Neuronal stem cell (in vitro differentiated cells): ENCODE measurements around the gene ZNF496.

Experiments
- DNase-seq: peaks from one replicate; pipeline ENCODE4 v3.0.0-alpha.2; 2013; ENCODE audit warnings: low spot score
- H2AFZ ChIP-seq: one replicate; pipeline ENCODE4 v1.6.1; 2013; ENCODE audit warnings: mild to moderate bottlenecking, low read length, inconsistent platforms
- H2AK5ac ChIP-seq: 2 replicates; pipeline ENCODE4 v1.6.1; 2013; ENCODE audit warnings: low read depth, mild to moderate bottlenecking, inconsistent platforms, low read length, moderate library complexity, mixed read lengths
- H2BK120ac ChIP-seq: 2 replicates; pipeline ENCODE4 v1.6.1; 2013; ENCODE audit warnings: low read depth, mild to moderate bottlenecking, inconsistent platforms, low read length, moderate library complexity, mixed read lengths
- H2BK12ac ChIP-seq: one replicate; pipeline ENCODE4 v1.6.1; 2013; ENCODE audit warnings: low read length, inconsistent platforms
- H2BK15ac ChIP-seq: 2 replicates; pipeline ENCODE4 v1.6.1; 2013; ENCODE audit warnings: mild to moderate bottlenecking, low read length, inconsistent platforms, mixed read lengths
- H2BK5ac ChIP-seq: one replicate; pipeline ENCODE4 v1.6.1; 2013; ENCODE audit warnings: inconsistent platforms, mild to moderate bottlenecking, low read length, moderate library complexity
- H3K14ac ChIP-seq: one replicate; pipeline ENCODE4 v1.6.1; 2013; ENCODE audit warnings: low read length, inconsistent platforms
- H3K18ac ChIP-seq: 2 replicates; pipeline ENCODE4 v1.6.1; 2013; ENCODE audit warnings: low read length, inconsistent platforms
- H3K23ac ChIP-seq: 2 replicates; pipeline ENCODE4 v1.6.1; 2013; ENCODE audit warnings: low read depth, mild to moderate bottlenecking, mixed read lengths, low read length, inconsistent platforms; ENCODE audit not compliant: poor library complexity
- H3K27ac ChIP-seq: replicated peaks from 3 replicates; pipeline ENCODE4 v1.5.1; 2013; ENCODE audit warnings: low read length, inconsistent platforms
- H3K27me3 ChIP-seq, 3 experiments: 2 replicates each; pipeline ENCODE4 v1.6.1; 2013; ENCODE audit warnings: low read length in 3 of 3, mild to moderate bottlenecking in 2 of 3, inconsistent platforms in 1 of 3, low read depth in 1 of 3, mixed read lengths in 1 of 3, moderate library complexity in 1 of 3; ENCODE audit not compliant: control insufficient read depth in 3 of 3, insufficient read depth in 3 of 3
- H3K36me3 ChIP-seq, 2 donors: replicated peaks in 1 of 2; 2 replicates each; pipeline ENCODE4 v1.6.1; 2013; ENCODE audit warnings: low read length in 2 of 2; ENCODE audit not compliant: control insufficient read depth in 2 of 2, insufficient read depth in 2 of 2
- H3K4ac ChIP-seq: 2 replicates; pipeline ENCODE4 v1.6.1; 2013; ENCODE audit warnings: inconsistent platforms, mild to moderate bottlenecking, low read length, moderate library complexity
- H3K4me1 ChIP-seq, 2 donors: 1 replicate in 1 of 2; 2 replicates in 1 of 2; pipeline ENCODE4 v1.6.1; 2013; ENCODE audit warnings: low read length in 2 of 2, low read depth in 1 of 2; ENCODE audit not compliant: control insufficient read depth in 2 of 2, insufficient read depth in 1 of 2
- H3K4me2 ChIP-seq: one replicate; pipeline ENCODE4 v1.6.1; 2013; ENCODE audit warnings: mild to moderate bottlenecking, low read length, inconsistent platforms; ENCODE audit not compliant: insufficient read depth, poor library complexity, severe bottlenecking
- H3K4me3 ChIP-seq, 2 donors: 2 replicates each; pipeline ENCODE4 v1.5.1; 2013; ENCODE audit warnings: low read length in 2 of 2, mild to moderate bottlenecking in 2 of 2, inconsistent platforms in 1 of 2, moderate library complexity in 1 of 2
- H3K79me1 ChIP-seq: one replicate; pipeline ENCODE4 v1.6.1; 2013; ENCODE audit warnings: low read depth, mild to moderate bottlenecking, inconsistent platforms, low read length, moderate library complexity
- H3K9ac ChIP-seq: one replicate; pipeline ENCODE4 v1.6.1; 2013; ENCODE audit warnings: mild to moderate bottlenecking, low read depth, low read length, inconsistent platforms; ENCODE audit not compliant: poor library complexity
- H3K9me3 ChIP-seq, 2 donors: replicated peaks in 1 of 2; 2 replicates each; pipeline versions ENCODE3 to v1.6.1; 2013; ENCODE audit warnings: low read length in 2 of 2, mild to moderate bottlenecking in 2 of 2, inconsistent platforms in 1 of 2, low read depth in 1 of 2, mixed read lengths in 1 of 2, moderate library complexity in 1 of 2; ENCODE audit not compliant: control insufficient read depth in 2 of 2, insufficient read depth in 1 of 2
- H4K8ac ChIP-seq: one replicate; pipeline ENCODE4 v1.6.1; 2013; ENCODE audit warnings: low read depth, mild to moderate bottlenecking, inconsistent platforms, low read length, moderate library complexity
- H4K91ac ChIP-seq: one replicate; pipeline ENCODE4 v1.6.1; 2013; ENCODE audit warnings: low read length, low read depth, mild to moderate bottlenecking, inconsistent platforms; ENCODE audit not compliant: poor library complexity
- WGBS, 2 donors: extraction: QIAGEN DNeasy Blood & Tissue Kit; methylation state at CpG; one replicate each; pipeline ENCODE4 v1.1.7; 2013; ENCODE audit warnings: missing lambda C conversion rate in 2 of 2, mixed read lengths in 1 of 2; ENCODE audit not compliant: insufficient read length in 2 of 2, insufficient replicate concordance in 1 of 2; ENCODE audit errors: extremely low coverage in 2 of 2; 5-methylcytosine and 5-hydroxymethylcytosine counted together

The ZNF496 gene

GRCh38 chr1:247352175-247352574 is 20.5 kb upstream of the ZNF496 start:
- no peak overlapping the region for H3K18ac ChIP-seq
- H3K27ac ChIP-seq, result no peak overlapping the region
- no peak overlapping the region for H3K4me2 ChIP-seq
- H2AK5ac ChIP-seq, result no peak overlapping the region
- no peak overlapping the region for H3K4ac ChIP-seq
- no peak overlapping the region for H3K9ac ChIP-seq
- no CpG with 5 or more reads among the region's 3 CpGs for WGBS, 2 donors
- H3K36me3 ChIP-seq, result no peaks in the 10 kb centered on the region
- H2AFZ ChIP-seq, result no peak overlapping the region
- no peak overlapping the region for H3K23ac ChIP-seq
- H3K4me1 ChIP-seq, result peaks cover 0 to 2% of the 10 kb centered on the region in 2 donors
- no peak overlapping the region for H2BK15ac ChIP-seq
- H3K14ac ChIP-seq, result no peak overlapping the region
- H3K4me3 ChIP-seq, result no peak overlapping the region
- no peaks in the 10 kb centered on the region for H3K27me3 ChIP-seq
- H3K9me3 ChIP-seq, result peaks cover 0 to 10% of the 10 kb centered on the region in 2 donors
- DNase-seq, result no peak
- H3K79me1 ChIP-seq, result no peaks in the 10 kb centered on the region
- H2BK5ac ChIP-seq, result no peak overlapping the region
- no peak overlapping the region for H4K91ac ChIP-seq
- no peak overlapping the region for H4K8ac ChIP-seq
- no peak overlapping the region for H2BK12ac ChIP-seq
- no peak overlapping the region for H2BK120ac ChIP-seq

GRCh38 chr1:247350587-247350986 is 18.9 kb upstream of the ZNF496 start:
- Histone ChIP-seq H3K9me3 (peaks cover 0 to 8% of the 10 kb centered on the region in 2 donors), H3K27ac (no peak overlapping the region), H3K4me1 (no peaks in the 10 kb centered on the region), H3K4me2 (no peak overlapping the region), H3K79me1 (no peaks in the 10 kb centered on the region), H3K4ac (no peak overlapping the region), H4K8ac (no peak overlapping the region), H2AFZ (no peak overlapping the region), H2AK5ac (no peak overlapping the region), H3K36me3 (no peaks in the 10 kb centered on the region), H3K18ac (no peak overlapping the region), H2BK15ac (no peak overlapping the region), H2BK12ac (no peak overlapping the region), H2BK5ac (no peak overlapping the region), H3K4me3 (no peak overlapping the region), H2BK120ac (no peak overlapping the region), H3K23ac (no peak overlapping the region), H3K9ac (no peak overlapping the region), H4K91ac (no peak overlapping the region), H3K14ac (no peak overlapping the region), H3K27me3 (no peaks in the 10 kb centered on the region)
- WGBS, 2 donors, result no CpG with 5 or more reads among the region's 1 CpG
- DNase-seq, result no peak

GRCh38 chr1:247347477-247348222 is 16.0 kb upstream of the ZNF496 start:
- Histone ChIP-seq H3K4me2 (no peak overlapping the region), H3K4me3 (no peak overlapping the region), H3K14ac (no peak overlapping the region), H3K4me1 (no peaks in the 10 kb centered on the region), H2BK5ac (no peak overlapping the region), H4K8ac (no peak overlapping the region), H3K27me3 (no peaks in the 10 kb centered on the region), H3K79me1 (no peaks in the 10 kb centered on the region), H2AK5ac (no peak overlapping the region), H3K27ac (no peak overlapping the region), H3K18ac (no peak overlapping the region), H2BK120ac (no peak overlapping the region), H3K23ac (peak overlapping the region; percentile 18), H4K91ac (no peak overlapping the region), H3K4ac (no peak overlapping the region), H3K9me3 (peaks cover 0 to under 1% of the 10 kb centered on the region in 2 donors), H3K9ac (no peak overlapping the region), H2BK12ac (no peak overlapping the region), H3K36me3 (peaks cover 0 to 2% of the 10 kb centered on the region in 2 donors), H2AFZ (no peak overlapping the region), H2BK15ac (no peak overlapping the region)
- no peak for DNase-seq
- no CpG with 5 or more reads among the region's 31 CpGs for WGBS, 2 donors

- Histone ChIP-seq H3K4me2 (no peak overlapping the region), H3K23ac (no peak overlapping the region), H3K9me3 (no peaks in the 10 kb centered on the region), H2AFZ (no peak overlapping the region), H2AK5ac (no peak overlapping the region), H3K36me3 (peaks cover under 1 to 17% of the 10 kb centered on the region in 2 donors), H3K27me3 (no peaks in the 10 kb centered on the region), H2BK5ac (no peak overlapping the region), H4K8ac (no peak overlapping the region), H3K18ac (no peak overlapping the region), H3K4me3 (no peak overlapping the region), H3K9ac (no peak overlapping the region), H2BK15ac (no peak overlapping the region), H2BK120ac (no peak overlapping the region), H3K27ac (no peak overlapping the region), H4K91ac (no peak overlapping the region), H3K4me1 (peaks cover 0 to 1% of the 10 kb centered on the region in 2 donors), H3K14ac (no peak overlapping the region), H3K4ac (no peak overlapping the region), H2BK12ac (no peak overlapping the region), H3K79me1 (no peaks in the 10 kb centered on the region)
- DNase-seq, result no peak
- no CpG with 5 or more reads among the region's 4 CpGs for WGBS, 2 donors
Observed at GRCh38 chr1:247345881-247346280, 14.2 kb upstream of the ZNF496 start.
